ES-I3 (cell line): ENCODE results near the gene UBR3.

Source experiments
- H3K36me3 ChIP-seq: 2 replicates; pipeline ENCODE4 v1.6.1; 2013; ENCODE audit warnings: mild to moderate bottlenecking, low read length, control low read depth, moderate library complexity; ENCODE audit not compliant: insufficient read depth
- H3K4me1 ChIP-seq: 2 replicates; pipeline ENCODE4 v1.6.1; 2013; ENCODE audit warnings: mild to moderate bottlenecking, control low read depth, low read length; ENCODE audit not compliant: insufficient read depth
- H3K9ac ChIP-seq: 2 replicates; pipeline ENCODE4 v1.6.1; 2013; ENCODE audit warnings: low read depth, mild to moderate bottlenecking, low read length, moderate library complexity
- H3K9me3 ChIP-seq: 2 replicates; pipeline ENCODE4 v1.6.1; 2013; ENCODE audit warnings: mild to moderate bottlenecking, low read length, moderate library complexity; ENCODE audit not compliant: control insufficient read depth, insufficient read depth

The UBR3 gene

GRCh38 chr2:170077830-170078569 is 250.7 kb downstream of the UBR3 start:
- Histone ChIP-seq H3K36me3 (no peaks in the 10 kb centered on the region), H3K4me1 (peaks cover 26% of the 10 kb centered on the region), H3K9me3 (no peaks in the 10 kb centered on the region), H3K9ac (no peak overlapping the region)

DNA sequence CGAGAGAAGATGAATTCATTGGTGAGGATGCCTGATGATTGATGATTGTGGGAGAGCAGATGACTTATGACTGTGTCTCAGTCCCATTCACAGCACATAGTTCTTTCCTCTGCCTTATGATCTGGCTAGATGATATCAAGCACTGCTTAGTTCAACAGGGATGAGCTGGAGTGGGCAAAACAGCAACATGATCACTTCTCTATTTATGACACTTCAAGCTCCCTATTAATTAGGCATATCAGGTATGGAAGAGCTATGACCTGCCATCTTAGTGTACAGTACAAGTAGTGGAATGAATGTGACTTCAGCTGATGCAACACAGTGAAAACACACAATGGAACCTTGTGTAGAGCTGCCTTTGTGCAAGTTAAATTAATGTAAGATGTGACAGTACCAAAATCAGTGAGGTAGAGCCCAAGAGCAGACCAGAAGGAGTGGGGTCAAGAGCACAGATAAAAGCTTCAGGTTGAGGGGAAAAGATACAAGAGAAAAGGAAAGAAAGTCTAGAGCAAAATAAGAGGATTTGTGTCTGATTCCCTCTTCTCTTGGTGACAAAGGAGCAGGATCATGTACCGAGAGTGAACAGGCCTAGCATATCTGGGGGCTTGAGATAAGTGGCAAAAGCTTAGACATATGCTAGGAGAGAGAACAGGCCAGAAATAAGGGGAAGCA is 257.7 kb downstream of the UBR3 start:
- Histone ChIP-seq H3K9ac (no peak overlapping the region), H3K9me3 (no peaks in the 10 kb centered on the region), H3K36me3 (no peaks in the 10 kb centered on the region), H3K4me1 (peaks cover 40% of the 10 kb centered on the region)

GRCh38 chr2:170086117-170086688 is 258.9 kb downstream of the UBR3 start:
- Histone ChIP-seq H3K4me1 (peaks cover 40% of the 10 kb centered on the region), H3K36me3 (no peaks in the 10 kb centered on the region), H3K9me3 (no peaks in the 10 kb centered on the region), H3K9ac (no peak overlapping the region)

DNA sequence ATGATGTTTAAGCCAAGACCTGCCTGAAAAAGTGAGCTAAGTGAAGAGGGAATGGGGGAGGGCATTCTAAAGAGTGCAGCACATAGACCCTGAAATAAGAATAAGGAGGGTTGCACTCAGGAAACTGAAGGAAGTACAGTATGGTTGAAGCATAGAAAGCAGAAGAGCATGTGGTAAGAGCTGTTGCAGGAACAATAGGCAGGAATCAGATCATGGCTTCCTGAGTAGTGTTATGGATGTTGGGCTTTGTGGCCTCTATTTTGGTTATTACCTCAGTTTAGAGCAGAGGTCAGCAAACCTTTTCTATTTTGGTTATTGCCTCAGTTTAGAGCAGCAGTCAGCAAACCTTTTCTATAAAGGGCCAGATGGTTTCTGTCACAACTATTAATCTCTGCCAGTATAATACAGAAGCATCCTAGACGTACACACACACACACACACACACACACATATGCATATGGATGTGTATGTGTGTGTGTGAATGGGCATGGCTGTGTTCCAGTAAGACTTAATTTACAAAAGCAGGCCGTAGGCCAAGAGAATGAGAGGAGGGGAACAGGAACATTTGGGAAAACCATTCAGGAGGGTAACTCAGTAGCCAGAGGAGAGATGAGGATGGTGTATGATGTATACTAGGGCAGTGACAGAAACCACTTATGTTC is 259.6 kb downstream of the UBR3 start:
- H3K36me3 ChIP-seq, result no peaks in the 10 kb centered on the region
- peaks cover 40% of the 10 kb centered on the region for H3K4me1 ChIP-seq
- peaks cover 3% of the 10 kb centered on the region for H3K9me3 ChIP-seq
- H3K9ac ChIP-seq, result no peak overlapping the region

- Histone ChIP-seq H3K9me3 (peaks cover 8% of the 10 kb centered on the region), H3K4me1 (peaks cover 38% of the 10 kb centered on the region), H3K36me3 (no peaks in the 10 kb centered on the region), H3K9ac (no peak overlapping the region)
Observed at GRCh38 chr2:170087413-170087793, 260.1 kb downstream of the UBR3 start.

DNA sequence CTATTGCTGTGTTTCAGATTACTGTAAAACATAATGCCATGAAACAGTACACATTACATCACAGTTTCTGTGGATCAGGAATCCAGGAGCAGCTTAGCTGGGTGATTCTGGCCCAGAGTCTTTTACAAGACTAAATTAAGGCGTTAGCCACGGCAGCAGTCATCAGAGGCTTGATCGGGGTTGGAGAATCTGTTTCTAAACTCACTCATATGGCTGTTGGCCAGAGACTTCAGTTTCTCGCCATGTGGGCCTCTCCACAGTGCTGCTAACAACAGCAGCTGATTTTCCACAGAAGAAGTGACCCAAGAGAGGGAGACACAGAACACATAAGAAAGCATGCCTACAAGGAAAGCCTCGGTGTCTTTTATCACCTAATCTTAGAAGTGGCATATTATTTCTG is 261.5 kb downstream of the UBR3 start:
- peaks cover 34% of the 10 kb centered on the region for H3K4me1 ChIP-seq
- H3K9me3 ChIP-seq, result peaks cover 8% of the 10 kb centered on the region
- no peak overlapping the region for H3K9ac ChIP-seq
- H3K36me3 ChIP-seq, result no peaks in the 10 kb centered on the region

DNA sequence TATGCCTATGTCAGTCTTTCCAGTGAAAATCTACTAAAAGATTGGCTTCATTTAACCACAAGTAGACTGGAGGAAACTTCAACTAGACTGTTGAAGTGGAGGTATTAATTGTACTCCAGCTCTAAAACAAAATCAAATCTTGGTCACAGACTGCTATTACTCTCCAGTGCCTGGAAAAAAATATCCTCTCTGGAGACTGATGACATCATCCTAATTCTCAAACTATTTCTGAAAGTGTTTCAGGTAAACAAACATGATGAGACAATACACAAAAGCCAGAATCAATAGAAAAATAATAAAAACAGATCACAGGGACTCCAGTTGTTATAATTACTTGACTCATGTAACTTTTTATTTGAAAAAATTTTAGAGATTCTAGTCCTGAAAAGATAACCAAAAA is 263.0 kb downstream of the UBR3 start:
- no peak overlapping the region for H3K9ac ChIP-seq
- H3K9me3 ChIP-seq, result peaks cover 8% of the 10 kb centered on the region
- H3K36me3 ChIP-seq, result no peaks in the 10 kb centered on the region
- peaks cover 19% of the 10 kb centered on the region for H3K4me1 ChIP-seq

DNA sequence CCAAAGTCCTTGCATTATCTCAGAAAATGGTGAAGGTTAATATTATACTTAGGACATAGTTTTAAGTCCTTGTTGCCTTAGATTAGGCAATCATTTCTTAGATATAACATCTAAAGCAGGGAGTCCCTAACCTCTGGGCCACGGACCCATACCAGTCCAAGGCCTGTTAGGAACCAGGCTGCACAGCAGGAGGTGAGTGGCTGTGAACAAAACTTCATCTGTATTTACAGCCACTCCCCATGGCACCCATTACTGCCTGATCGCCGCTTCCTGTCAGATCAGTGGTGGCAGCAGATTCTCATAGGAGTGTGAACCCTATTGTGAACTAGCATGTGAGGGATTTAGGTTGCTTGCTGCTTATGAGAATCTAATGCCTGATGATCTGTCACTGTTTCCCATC is 264.2 kb downstream of the UBR3 start:
- Histone ChIP-seq H3K9ac (no peak overlapping the region), H3K4me1 (peaks cover 9% of the 10 kb centered on the region), H3K36me3 (no peaks in the 10 kb centered on the region), H3K9me3 (peaks cover 8% of the 10 kb centered on the region)

DNA sequence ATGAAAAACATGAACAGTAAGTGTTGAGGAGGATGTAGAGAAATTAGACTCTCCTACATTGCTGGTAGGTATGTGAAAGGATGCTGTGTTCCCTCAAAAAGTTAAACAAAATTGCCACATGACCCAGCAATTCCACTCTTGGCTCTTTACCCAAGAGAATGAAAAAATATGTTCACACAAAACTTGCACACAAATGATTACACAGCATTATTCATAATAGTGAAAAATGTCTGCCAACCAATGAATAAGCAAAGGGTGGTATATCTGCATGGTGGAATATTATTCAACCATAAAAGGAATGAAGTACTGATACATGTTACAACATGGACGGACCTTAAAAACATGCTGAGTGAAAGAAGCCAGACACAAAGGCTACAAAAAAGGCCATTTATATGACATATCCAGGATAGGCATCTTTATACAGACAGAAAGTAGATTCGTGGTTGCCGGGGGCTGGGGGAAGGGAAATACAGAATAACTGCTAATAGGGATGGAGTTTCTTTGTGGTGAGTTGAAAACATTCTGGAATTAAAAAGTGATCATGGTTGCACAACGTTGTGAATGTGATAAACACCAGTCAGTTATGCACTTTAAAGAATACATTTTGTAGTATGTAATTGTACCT is 265.3 kb downstream of the UBR3 start:
- Histone ChIP-seq H3K36me3 (no peaks in the 10 kb centered on the region), H3K9ac (no peak overlapping the region)

DNA sequence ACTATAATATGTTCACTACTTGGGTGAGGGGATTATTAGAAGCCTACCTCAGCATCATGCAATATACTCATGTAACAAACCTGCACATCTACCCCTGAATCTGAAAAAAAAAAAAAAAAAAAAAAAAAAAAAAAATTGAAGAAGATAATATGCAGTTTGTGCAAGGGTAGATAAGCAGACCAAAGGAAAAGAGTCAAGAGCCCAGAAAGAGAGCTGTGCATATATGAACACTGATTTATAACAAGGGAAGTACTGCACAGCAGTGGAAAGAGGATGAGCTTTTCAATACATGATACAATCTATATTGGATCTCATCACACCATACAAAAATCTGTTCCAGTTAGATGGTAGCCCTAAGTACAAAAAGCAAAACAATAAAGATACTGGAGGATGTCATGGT is 268.1 kb downstream of the UBR3 start:
- H3K4me1 ChIP-seq, result no peaks in the 10 kb centered on the region
- no peak overlapping the region for H3K9ac ChIP-seq
- H3K9me3 ChIP-seq, result peaks cover 8% of the 10 kb centered on the region

More for the DNA sequence above, 265.3 kb downstream of the UBR3 start:
- Histone ChIP-seq H3K9me3 (peaks cover 8% of the 10 kb centered on the region), H3K4me1 (no peaks in the 10 kb centered on the region)

GRCh38 chr2:170098626-170099312 is 271.5 kb downstream of the UBR3 start:
- Histone ChIP-seq H3K9ac (no peak overlapping the region), H3K36me3 (no peaks in the 10 kb centered on the region), H3K4me1 (no peaks in the 10 kb centered on the region), H3K9me3 (no peaks in the 10 kb centered on the region; the same call in 1 of the 2 replicates)

More for the DNA sequence above, 268.1 kb downstream of the UBR3 start:
- H3K36me3 ChIP-seq, result no peaks in the 10 kb centered on the region

GRCh38 chr2:170101789-170102188 is 274.5 kb downstream of the UBR3 start:
- no peaks in the 10 kb centered on the region; the same call in 1 of the 2 replicates for H3K9me3 ChIP-seq
- no peak overlapping the region for H3K9ac ChIP-seq
- H3K36me3 ChIP-seq, result no peaks in the 10 kb centered on the region
- H3K4me1 ChIP-seq, result peaks cover 10% of the 10 kb centered on the region

GRCh38 chr2:170106102-170106840 is 279.0 kb downstream of the UBR3 start:
- no peak overlapping the region for H3K9ac ChIP-seq
- H3K9me3 ChIP-seq, result no peaks in the 10 kb centered on the region
- H3K36me3 ChIP-seq, result no peaks in the 10 kb centered on the region
- peaks cover 23% of the 10 kb centered on the region for H3K4me1 ChIP-seq
